NT2/D1 (cell line): ENCODE measurements around the gene MYL9.

Experiments used
- YY1 ChIP-seq: IDR thresholded peaks from 2 replicates; pipeline ENCODE4 v1.6.1; 2011; ENCODE audit not compliant: insufficient read length, insufficient read depth
- ZNF274 ChIP-seq: IDR thresholded peaks from 2 replicates; pipeline ENCODE4 v1.6.1; 2011; ENCODE audit warnings: mild to moderate bottlenecking, low read depth, low read length

- TF ChIP-seq ZNF274 = no peak
- no peak for TF ChIP-seq YY1
These were observed 58.6 kb downstream of the MYL9 start for GRCh38 chr20:36599912-36600345.
